AG09309 (cell line): ENCODE measurements around the gene PID1.
"Not testable (repeated sequence)": the region's sequence is repeated elsewhere in the genome, so short reads cannot be mapped to it uniquely, and the experiment has no call there.

ENCODE experiments used
- DNase-seq: peaks from one replicate; pipeline ENCODE4 v3.0.0-alpha.2; 2010; ENCODE audit warnings: low read depth
- H3K4me3 ChIP-seq: 2 replicates; pipeline ENCODE4 v1.5.1; 2011; ENCODE audit warnings: mild to moderate bottlenecking, low read depth, low read length, moderate library complexity; ENCODE audit not compliant: control insufficient read depth
- CTCF ChIP-seq: IDR thresholded peaks from 2 replicates; pipeline ENCODE4 v1.5.1; 2011; ENCODE audit warnings: mild to moderate bottlenecking, low read depth, low read length, inconsistent platforms; ENCODE audit not compliant: insufficient read depth, control insufficient read depth; ENCODE audit errors: missing control alignments

PID1 gene

DNA sequence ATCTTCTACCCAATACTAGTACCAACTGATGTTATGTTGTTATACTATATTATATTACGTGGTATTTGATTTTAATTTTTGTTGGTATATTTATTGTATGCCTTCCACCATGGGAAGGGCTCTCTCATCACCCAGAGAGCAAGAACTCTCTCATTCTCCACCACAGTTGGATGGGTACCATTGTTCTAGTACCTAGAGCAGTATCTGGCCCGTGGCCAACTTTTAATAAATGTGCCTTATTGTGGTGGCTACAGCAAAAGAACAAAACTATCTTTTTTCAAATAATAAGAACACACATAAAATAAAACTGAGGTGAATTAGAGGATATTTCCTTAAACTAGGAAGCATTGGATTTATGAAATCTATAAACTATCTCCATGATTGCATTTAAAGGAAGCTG, 71.8 kb downstream of the PID1 start:
- no peak for DNase-seq
- H3K4me3 ChIP-seq = no peak overlapping the region
- no peak for TF ChIP-seq CTCF

DNA sequence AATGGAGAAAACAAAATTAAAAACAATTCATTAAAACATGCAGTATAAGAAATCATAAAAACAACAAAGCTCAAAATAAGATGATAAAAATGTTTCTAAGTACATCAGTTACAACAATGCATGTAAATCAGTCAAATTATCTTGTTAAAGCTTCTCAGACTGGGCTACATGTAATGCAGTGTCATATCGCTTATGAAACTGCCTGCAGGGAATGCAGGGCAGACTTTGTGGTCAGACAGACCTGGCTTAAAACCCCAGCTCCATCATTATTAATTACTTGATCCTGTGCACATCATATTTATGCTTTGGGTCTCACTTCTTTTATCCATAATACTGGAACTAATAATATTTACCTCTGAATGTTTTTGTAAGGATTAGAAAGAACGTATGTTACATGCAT, 74.6 kb downstream of the PID1 start:
- no peak for DNase-seq
- TF ChIP-seq CTCF = no peak
- no peak overlapping the region for H3K4me3 ChIP-seq

- no peak for TF ChIP-seq CTCF
- no peak for DNase-seq
- no peak overlapping the region for H3K4me3 ChIP-seq
Measured at GRCh38 chr2:229195346-229195947, 75.6 kb downstream of the PID1 start.

GRCh38 chr2:229193281-229193680, 77.8 kb downstream of the PID1 start:
- no peak for TF ChIP-seq CTCF
- no peak for DNase-seq

GRCh38 chr2:229191413-229191812, 79.7 kb downstream of the PID1 start:
- DNase-seq = no peak
- H3K4me3 ChIP-seq = no peak overlapping the region
- no peak for TF ChIP-seq CTCF

More at GRCh38 chr2:229193281-229193680, 77.8 kb downstream of the PID1 start:
- H3K4me3 ChIP-seq = no peak overlapping the region

DNA sequence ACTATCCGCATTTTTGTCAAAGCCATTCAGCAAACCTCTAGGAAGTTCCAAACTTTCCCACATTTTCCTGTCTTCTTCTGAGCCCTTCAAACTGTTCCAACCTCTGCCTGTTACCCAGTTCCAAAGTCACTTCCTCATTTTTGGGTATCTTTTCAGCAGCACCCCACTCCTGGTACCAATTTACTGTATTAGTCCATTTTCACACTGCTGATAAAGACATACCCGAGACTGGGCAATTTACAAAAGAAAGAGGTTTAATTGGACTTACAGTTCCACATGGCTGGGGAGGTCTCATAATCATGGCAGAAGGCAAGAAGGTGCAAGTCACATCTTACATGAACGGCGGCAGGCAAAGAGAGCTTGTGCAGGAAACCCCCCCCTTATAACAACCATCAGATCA, 84.0 kb downstream of the PID1 start:
- DNase-seq = not testable (repeated sequence)

DNA sequence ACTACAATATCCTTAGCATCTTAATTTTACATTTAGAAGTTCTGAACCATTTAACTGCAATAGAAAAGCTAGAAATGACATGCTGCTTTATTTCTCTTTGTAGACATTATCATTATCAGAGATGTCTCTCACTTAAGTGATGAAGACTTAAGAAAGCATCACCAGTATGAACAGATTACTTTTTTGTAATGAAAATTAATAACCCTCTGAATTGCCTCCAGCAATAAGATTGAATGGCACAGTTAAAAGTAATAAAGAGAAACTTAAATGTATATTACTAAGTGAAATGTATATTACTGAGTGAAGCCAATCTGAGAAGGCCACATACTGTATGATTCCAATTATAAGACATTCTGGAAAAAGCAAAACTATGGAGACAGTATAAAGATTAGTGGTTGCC, 89.4 kb downstream of the PID1 start:
- DNase-seq = no peak
- H3K4me3 ChIP-seq = no peak overlapping the region
- TF ChIP-seq CTCF = no peak

More for the DNA sequence above, 84.0 kb downstream of the PID1 start:
- not testable (repeated sequence) for H3K4me3 ChIP-seq
